BJ (cell line): ENCODE measurements around the gene TMEM266. TPM values are rescaled to one million over a fixed set of nuclear protein-coding genes. Genes with fewer than 3 reads are reported as not detected.

Experiments
- CTCF ChIA-PET: fragments of 350-600 bp; formaldehyde crosslinking; extraction: SDS; loops from one replicate; lab custom pipeline; 2021; ENCODE audit warnings: antibody characterized with exemption, inconsistent platforms; lab: Yijun Ruan, JAX
- POLR2A ChIA-PET: fragments of 300-600 bp; sonication (Branson Sonifier 250); formaldehyde crosslinking; extraction: SDS; loops from one replicate; lab custom pipeline; 2021; ENCODE audit warnings: antibody characterized with exemption; lab: Charles Lee
- DNase-seq: peaks from one replicate; pipeline ENCODE4 v3.0.0-alpha.2; 2011; ENCODE audit warnings: low read depth
- H3K27me3 ChIP-seq: 2 replicates; pipeline ENCODE4 v1.6.0; 2011; ENCODE audit warnings: low read length; ENCODE audit not compliant: control insufficient read depth, insufficient read depth
- H3K36me3 ChIP-seq: 2 replicates; pipeline ENCODE4 v1.5.1; 2011; ENCODE audit warnings: low read length; ENCODE audit not compliant: control insufficient read depth, insufficient read depth
- H3K4me3 ChIP-seq: 2 replicates; pipeline ENCODE4 v1.5.1; 2011; ENCODE audit warnings: low read depth, mild to moderate bottlenecking, control low read depth, low read length
- polyA plus RNA-seq: library from polyadenylated mRNA; depleted of rRNA; stranded (reverse); fragments of >200 nt; gene quantifications from 2 replicates; pipeline ENCODE4 v1.2.3, GENCODE V29; 2011
- TF ChIP-seq, protein P1 (sequence below): IDR thresholded peaks from 2 replicates; pipeline ENCODE4 v1.5.1; 2011; ENCODE audit warnings: low read depth, mild to moderate bottlenecking, control low read depth, inconsistent platforms, low read length, moderate library complexity; ENCODE audit not compliant: insufficient read depth

Gene TMEM266
- polyA plus RNA-seq, 1 experiment, result 0.18 TPM

DNA sequence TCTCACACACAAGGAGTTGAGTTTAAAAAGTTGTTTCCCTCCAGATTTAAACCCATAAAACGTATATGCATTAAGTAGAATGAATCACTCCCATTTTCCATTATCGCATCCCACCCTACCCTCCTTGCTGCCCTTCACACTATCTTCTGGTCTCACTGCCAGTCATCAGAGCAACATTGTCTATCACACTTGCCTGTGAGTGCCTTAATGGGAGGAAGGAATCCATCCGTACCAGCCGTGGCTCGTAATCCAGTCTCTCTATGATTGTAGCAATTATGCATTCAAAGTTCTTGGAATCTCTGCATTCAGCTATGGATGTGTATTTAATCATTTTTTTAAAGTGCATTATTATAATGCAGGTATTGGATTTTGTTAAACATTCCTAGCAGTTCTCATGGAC lies 1.9 kb downstream of the TMEM266 start:
- POLR2A ChIA-PET, result no interaction called here
- H3K4me3 ChIP-seq, result no peak overlapping the region

DNA sequence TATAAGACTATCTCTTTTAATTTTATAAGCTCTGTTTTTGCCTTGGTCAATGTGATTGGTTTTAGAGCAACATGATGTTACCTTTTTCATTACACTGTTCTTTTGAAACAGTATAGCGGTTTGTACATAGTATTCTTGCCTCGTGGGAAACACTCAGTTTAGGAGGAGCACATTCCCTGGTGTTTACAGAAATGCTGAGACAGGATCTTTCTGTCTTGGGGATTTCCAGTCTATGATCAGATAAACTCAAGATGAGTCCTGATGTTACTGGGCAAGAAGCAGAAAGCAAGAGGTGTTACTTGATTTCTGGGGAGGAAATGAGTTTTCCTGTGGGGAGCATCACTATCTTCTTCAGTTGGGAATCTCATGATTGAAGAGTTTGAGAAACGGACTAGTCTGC lies 2.5 kb downstream of the TMEM266 start:
- Histone ChIP-seq H3K36me3 (no peaks in the 10 kb centered on the region), H3K27me3 (peaks cover 45% of the 10 kb centered on the region), H3K4me3 (no peak overlapping the region)
- CTCF ChIA-PET, result interaction anchor here (0.7 to 8.8 kb wide), 3 partner anchors 9 to 78 kb away, joined by 3 to 137 read pairs (median 3); no protein-coding TSS in a partner anchor
- TF ChIP-seq, protein P1, sequence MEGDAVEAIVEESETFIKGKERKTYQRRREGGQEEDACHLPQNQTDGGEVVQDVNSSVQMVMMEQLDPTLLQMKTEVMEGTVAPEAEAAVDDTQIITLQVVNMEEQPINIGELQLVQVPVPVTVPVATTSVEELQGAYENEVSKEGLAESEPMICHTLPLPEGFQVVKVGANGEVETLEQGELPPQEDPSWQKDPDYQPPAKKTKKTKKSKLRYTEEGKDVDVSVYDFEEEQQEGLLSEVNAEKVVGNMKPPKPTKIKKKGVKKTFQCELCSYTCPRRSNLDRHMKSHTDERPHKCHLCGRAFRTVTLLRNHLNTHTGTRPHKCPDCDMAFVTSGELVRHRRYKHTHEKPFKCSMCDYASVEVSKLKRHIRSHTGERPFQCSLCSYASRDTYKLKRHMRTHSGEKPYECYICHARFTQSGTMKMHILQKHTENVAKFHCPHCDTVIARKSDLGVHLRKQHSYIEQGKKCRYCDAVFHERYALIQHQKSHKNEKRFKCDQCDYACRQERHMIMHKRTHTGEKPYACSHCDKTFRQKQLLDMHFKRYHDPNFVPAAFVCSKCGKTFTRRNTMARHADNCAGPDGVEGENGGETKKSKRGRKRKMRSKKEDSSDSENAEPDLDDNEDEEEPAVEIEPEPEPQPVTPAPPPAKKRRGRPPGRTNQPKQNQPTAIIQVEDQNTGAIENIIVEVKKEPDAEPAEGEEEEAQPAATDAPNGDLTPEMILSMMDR, result no peak
- no peak for DNase-seq
- POLR2A ChIA-PET, result no interaction called here

More for the DNA sequence above, 1.9 kb downstream of the TMEM266 start:
- Histone ChIP-seq H3K36me3 (no peaks in the 10 kb centered on the region), H3K27me3 (peaks cover 44% of the 10 kb centered on the region)
- CTCF ChIA-PET, result interaction anchor here (0.7 to 8.8 kb wide), 3 partner anchors 8 to 90 kb away, joined by 3 to 137 read pairs (median 3); no protein-coding TSS in a partner anchor
- TF ChIP-seq, protein P1, result no peak
- DNase-seq, result no peak

DNA sequence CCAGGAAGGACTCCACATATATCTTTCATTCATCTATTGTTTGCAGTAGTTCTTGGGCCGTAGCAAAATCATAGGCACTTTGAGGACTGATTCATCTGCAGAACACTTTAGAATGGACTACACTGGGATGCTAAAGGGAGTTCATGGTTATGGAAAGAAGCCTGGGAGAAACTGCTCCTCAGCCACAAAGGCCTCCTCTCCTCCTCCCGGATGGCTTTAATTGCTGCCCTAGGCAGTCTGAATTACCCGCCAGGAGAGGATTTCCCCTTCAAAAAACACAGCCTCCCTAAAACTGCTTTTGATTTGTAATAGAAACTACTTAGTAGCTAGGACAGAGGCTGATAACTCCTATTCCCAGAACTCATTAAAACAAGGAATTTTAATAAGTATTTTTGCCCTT lies 4.6 kb downstream of the TMEM266 start:
- no peak overlapping the region for H3K4me3 ChIP-seq
- TF ChIP-seq, protein P1, result no peak
- no peaks in the 10 kb centered on the region for H3K36me3 ChIP-seq
- ChIA-PET CTCF (interaction anchor here (0.6 to 2.6 kb wide), 2 partner anchors 9 to 75 kb away, joined by 3 to 13 read pairs; no protein-coding TSS in a partner anchor), POLR2A (no interaction called here)
- peaks cover 36% of the 10 kb centered on the region for H3K27me3 ChIP-seq
- no peak for DNase-seq

DNA sequence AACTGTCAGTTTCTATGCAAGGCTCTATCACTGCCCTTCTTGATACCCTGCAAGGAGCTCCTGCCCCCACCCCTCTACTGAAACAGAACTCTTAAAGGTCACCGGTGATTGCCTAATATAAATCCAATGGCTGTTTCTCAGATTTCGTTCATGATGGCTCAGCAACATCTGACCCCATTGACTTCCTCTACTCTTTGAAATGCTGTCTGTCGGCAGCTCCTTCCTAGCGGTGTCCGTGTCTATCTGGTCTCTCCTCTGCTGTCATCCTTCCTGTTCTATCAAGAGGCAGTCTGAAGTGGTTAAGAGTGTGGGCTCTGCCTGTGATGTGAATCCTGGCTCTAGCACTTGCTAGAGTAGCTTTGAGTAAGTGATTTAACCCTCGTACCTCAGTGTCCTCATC lies 5.5 kb downstream of the TMEM266 start:
- ChIA-PET POLR2A (no interaction called here), CTCF (interaction anchor here (0.6 to 2.6 kb wide), 3 partner anchors 9 to 94 kb away, joined by 4 to 13 read pairs (median 4); no protein-coding TSS in a partner anchor)
- peaks cover 33% of the 10 kb centered on the region for H3K27me3 ChIP-seq
- no peak for DNase-seq
- H3K36me3 ChIP-seq, result no peaks in the 10 kb centered on the region
- TF ChIP-seq, protein P1, result no peak
- no peak overlapping the region for H3K4me3 ChIP-seq

DNA sequence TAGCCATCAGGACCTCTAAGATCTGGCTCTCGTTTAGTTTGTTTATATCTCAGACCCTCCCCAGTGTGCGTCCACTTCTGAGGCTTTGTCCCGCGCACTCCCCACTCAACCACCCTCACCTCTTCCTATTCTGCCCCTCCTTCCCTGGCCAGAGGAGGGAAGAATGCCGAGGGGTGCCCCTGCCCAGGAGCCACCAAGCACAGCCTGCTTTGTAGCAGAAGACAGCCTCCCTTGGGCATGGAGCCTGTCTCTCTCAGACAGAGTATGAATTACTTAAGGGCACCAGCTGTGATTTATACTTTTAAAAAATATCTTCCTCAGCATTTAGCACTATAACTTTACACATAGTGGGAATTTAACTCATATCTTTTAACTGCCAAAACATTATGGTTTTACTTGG lies 6.0 kb downstream of the TMEM266 start:
- DNase-seq, result no peak
- ChIA-PET POLR2A (no interaction called here), CTCF (interaction anchor here (1.0 to 2.6 kb wide), 2 partner anchors 9 to 74 kb away, joined by 4 to 13 read pairs; no protein-coding TSS in a partner anchor)
- no peak overlapping the region for H3K4me3 ChIP-seq
- peaks cover 27% of the 10 kb centered on the region for H3K27me3 ChIP-seq
- TF ChIP-seq, protein P1, result no peak
- H3K36me3 ChIP-seq, result no peaks in the 10 kb centered on the region
